GM19395 (cell line): ENCODE results near the gene INSYN2B.
"Not testable (repeated sequence)": the region's sequence is repeated elsewhere in the genome, so short reads cannot be mapped to it uniquely, and the experiment has no call there.

Experiments used
- ATAC-seq: cut with Tn5 transposase; IDR thresholded peaks from one replicate; pipeline ENCODE4 v1.9.1; 2021; ENCODE audit warnings: mild to moderate bottlenecking, moderate library complexity; ENCODE audit not compliant: unreplicated experiment

INSYN2B gene

GRCh38 chr5:169860585-169860984, 119.7 kb downstream of the INSYN2B start:
- peak; percentile 72 for ATAC-seq

DNA sequence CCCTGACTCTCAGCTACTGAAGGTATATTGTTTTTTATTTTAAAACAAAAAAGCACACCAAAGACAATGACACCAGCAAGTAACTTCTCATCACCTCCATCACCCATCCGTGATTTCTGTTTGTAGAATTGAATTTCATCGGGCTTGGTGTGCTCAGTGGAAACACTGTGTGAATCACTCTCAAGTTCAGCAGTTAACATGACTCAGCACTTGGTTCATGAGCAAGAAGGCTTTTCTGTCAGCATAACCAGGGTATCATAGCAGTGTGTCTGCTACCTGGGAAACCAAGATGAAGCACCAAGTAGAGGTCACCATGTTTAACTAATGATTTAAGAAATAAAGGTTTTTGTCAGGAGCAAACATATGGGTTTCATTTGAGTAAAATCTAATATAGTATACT, 123.7 kb downstream of the INSYN2B start:
- ATAC-seq, result no peak

DNA sequence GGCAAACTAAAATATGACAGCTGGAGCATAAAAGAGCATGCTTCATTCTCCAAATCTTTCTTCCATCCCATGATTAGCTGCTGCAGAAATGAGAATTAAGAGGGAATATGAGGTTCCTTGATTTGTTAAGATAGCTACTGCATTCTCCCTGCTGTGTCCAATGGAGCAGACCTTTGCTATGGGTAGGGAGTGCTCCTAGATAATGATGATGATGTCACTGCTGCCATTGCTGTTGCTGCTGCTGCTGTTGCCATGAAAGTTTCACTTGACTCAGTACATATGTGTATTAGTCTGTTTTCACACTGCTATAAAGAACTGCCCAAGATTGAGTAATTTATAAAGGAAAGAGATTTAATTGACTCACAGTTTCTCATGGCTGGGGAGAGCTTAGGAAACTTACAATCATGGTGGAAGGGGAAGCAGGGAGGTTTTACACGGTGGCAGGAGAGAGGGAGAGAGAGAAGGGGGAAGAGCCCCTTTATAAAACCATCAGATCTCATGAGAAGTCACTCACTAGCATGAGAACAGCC, 128.9 kb downstream of the INSYN2B start:
- no peak for ATAC-seq

DNA sequence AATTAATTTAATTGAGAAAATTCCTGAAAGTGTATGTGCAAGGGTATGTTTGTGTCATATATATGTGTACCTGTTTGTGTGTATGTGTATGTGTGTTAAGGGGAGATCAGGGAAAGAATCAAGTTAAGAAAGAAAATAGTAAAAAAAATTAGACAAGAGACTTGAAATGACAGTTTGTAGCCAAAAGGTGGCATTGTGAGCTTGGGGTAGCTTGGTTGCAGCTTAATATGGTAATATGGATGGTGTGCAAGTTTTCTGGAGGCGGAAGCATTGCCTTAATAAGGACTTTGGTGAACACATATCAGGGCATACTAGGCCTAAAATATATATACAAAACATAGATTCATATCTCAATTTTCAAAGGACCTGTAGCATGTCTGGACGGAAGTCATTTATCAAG, 129.9 kb downstream of the INSYN2B start:
- ATAC-seq, result no peak

DNA sequence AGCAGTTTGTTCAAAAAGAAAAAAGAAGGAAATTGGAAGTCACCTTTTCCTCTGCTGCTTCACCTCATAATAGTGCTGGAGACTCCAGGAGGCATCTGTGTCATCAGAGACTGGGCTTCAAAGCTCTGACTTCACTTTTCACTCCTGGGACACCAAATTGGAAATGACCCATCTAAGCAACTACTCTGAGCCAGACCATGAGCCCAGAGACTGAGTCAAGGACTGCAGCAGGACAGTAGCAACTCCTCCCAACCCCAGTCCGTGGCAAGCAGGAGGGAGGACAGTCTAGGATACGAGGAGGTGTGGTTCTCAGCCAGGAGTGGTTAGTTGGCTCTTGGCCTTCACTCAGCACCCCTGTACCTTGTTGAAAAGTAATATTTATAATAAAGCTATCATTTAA, 131.5 kb downstream of the INSYN2B start:
- no peak for ATAC-seq

GRCh38 chr5:169848271-169848670, 132.0 kb downstream of the INSYN2B start:
- ATAC-seq, result no peak

- no peak for ATAC-seq
Measured at GRCh38 chr5:169847519-169847918, 132.8 kb downstream of the INSYN2B start.

- no peak for ATAC-seq
Measured at GRCh38 chr5:169842699-169843098, 137.6 kb downstream of the INSYN2B start.

DNA sequence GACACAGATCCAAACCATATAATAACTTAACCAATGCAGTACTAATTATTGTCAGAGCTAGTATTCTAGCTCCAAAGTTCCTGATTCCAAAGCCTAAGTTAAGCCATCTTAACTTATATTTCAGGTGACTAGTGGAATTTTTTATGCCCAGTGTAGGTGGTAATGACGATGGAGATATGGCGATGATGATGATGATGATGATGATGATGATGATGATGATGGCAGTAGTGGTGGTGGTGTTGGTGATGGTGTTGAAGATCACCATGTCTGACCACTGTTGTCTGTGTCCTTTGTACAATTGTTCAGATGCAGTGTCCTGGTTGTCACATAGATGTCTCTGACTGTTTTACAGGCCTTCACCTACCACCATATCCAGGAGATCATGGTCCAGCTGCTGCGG, 139.9 kb downstream of the INSYN2B start:
- no peak for ATAC-seq

- ATAC-seq, result peak; percentile 91
Measured at GRCh38 chr5:169838688-169839087, 141.6 kb downstream of the INSYN2B start.

- ATAC-seq, result no peak
Measured at GRCh38 chr5:169837686-169838085, 142.6 kb downstream of the INSYN2B start.

DNA sequence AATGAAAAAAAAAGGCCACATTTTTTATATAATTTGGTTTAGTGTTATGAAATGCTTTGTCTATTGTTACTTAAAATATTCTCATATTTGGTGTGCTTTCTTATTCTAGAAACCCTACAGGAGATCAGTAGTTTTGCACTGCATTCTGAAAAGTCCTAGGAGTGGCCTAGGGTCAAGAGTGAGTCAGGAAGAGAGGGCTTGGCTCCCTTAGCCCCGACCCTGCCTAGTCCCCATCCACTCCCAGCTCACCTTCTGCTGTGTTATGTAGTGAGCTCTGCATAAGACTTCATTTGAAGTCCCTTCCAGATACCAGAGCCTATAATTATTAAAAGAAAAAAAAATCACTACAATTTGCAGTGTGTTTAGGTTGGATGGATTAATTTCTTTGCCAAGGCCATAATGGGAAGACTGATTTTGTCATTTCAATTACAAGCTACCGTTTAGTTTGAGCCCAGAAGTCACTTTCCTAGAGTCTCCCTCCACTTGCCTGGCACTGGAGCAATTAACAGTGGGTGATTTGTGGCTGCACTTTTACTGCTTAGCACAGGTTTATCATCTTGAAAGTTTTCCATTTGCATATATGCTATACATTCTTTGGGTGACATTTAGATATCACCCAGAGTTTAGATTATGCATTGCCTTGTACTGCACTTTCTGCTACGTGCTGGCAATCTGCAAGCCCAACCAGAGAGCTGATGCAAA, 143.3 kb downstream of the INSYN2B start:
- ATAC-seq, result no peak

DNA sequence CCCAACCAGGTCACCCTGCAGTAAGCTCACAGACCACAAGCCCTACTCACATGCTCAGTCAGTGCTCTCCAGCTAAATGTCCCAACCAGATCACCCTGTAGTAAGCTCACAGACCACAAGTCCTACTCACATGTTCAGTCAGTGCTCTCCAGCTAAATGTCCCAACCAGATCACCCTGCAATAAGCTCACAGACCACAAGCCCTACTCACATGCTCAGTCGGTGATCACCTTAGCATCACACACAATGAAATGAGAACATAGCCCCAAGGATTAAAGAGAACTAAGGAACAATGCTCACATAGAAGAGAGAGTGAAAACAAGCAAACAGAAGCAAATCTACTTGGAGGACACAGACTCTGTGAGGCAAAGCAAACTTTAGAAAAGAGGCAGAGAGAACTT, 145.8 kb downstream of the INSYN2B start:
- ATAC-seq, result not testable (repeated sequence)

- not testable (repeated sequence) for ATAC-seq
Measured at GRCh38 chr5:169833681-169834292, 146.5 kb downstream of the INSYN2B start.

DNA sequence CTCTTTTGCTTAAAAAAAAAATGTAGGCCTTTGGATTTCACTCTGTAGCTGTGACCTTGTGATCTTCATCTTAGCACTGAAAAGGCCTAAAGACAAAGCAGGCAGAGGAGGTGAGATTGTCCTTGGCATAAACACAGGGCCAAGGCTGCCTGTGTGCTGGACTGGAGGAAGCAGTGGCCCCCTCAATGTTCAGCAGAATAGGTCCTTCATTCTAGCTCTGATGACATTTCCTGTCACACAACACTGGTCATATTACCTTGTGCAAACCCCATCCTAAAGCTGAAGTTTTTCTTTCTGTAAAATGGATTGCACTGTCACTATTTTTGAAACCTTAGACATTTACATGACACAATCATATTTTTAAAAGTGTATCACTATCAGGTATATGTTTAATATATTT, 147.4 kb downstream of the INSYN2B start:
- ATAC-seq, result no peak

- ATAC-seq, result no peak
Measured at GRCh38 chr5:169832304-169832703, 148.0 kb downstream of the INSYN2B start.

DNA sequence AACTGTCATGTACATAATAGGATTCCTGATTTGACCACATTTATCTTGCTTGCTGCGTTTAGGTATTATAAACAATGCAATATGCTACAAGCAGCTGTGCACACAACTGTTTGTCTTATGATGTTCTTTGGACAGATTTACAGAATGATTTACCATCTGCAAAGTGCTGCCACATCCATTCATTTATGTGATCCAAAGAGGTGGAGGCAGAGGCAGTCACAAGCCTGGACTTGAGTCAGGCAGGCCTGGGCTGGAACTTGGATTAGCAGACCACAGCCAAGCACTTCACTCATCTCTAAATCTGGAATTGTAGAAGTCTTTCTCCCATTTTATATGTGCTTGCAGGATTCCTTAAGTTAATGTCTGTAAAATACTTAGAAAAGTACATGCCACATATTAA, 149.0 kb downstream of the INSYN2B start:
- no peak for ATAC-seq

DNA sequence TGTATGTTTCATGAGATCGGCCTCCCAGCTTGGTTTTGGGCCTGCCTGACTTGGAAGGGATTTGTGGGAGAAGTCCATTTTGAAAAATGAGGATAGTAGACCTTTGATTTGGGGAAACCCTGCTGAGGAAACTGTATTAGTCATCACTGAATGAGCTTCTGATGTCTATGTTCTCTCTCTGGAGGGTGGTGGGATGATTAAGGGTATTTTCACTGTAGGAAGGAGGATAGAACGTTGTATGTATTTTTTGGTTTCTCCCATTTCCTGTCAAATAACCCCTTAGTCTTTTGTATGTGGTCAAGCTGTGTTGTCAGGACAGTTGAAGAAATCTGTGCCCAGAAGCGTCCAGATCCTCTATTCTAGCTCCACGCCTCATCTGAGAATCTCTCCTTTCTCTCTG, 151.9 kb downstream of the INSYN2B start:
- no peak for ATAC-seq

- ATAC-seq, result no peak
Measured at GRCh38 chr5:169827769-169828168, 152.5 kb downstream of the INSYN2B start.

GRCh38 chr5:169826618-169827017, 153.7 kb downstream of the INSYN2B start:
- ATAC-seq, result no peak

DNA sequence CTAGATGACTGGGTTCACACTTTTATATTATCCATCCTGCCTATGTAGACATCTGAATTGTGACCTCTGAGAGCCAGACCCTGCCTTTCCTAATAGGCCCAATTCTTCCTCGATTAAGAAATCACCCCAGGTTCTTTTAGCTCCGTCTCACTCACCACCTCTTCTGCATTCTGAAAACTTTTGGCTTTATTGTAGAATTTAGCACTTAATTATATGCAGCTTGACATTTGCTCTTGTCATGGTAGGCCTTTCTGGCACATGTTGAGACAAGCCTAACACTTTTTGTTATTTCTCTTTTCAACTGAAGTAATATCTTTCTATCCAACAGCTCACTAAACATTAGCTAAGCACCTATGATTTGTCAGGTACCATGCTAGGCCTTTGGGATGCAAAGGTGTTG, 163.3 kb downstream of the INSYN2B start:
- no peak for ATAC-seq

GRCh38 chr5:169814522-169814921, 165.8 kb downstream of the INSYN2B start:
- no peak for ATAC-seq
